NCI-H187 (cell line): Measurements from ENCODE around the gene KRTAP25-1.

ENCODE experiments used
- DNase-seq, 2 experiments: peaks; one replicate each; lab custom pipeline; 2025; lab: John Stamatoyannopoulos, UW

The KRTAP25-1 gene

GRCh38 chr21:30248844-30249243, 40.5 kb downstream of the KRTAP25-1 start:
- DNase-seq: no peak

GRCh38 chr21:30245061-30245460, 44.3 kb downstream of the KRTAP25-1 start:
- no peak for DNase-seq

- DNase-seq: no peak
Measured at GRCh38 chr21:30243691-30244090, 45.6 kb downstream of the KRTAP25-1 start.

GRCh38 chr21:30240661-30241060, 48.7 kb downstream of the KRTAP25-1 start:
- DNase-seq: no peak
